Epithelial cell of esophagus (primary cell): ENCODE results near the gene CALCR.

Experiments
- DNase-seq: peaks from one replicate; pipeline ENCODE4 v3.0.0; 2010; ENCODE audit warnings: low read depth
- H3K4me3 ChIP-seq: 2 replicates; pipeline ENCODE4 v1.5.1; 2011; ENCODE audit warnings: mild to moderate bottlenecking, low read length, control low read depth
- CTCF ChIP-seq: IDR thresholded peaks from 2 replicates; pipeline ENCODE4 v1.5.1; 2011; ENCODE audit warnings: low read depth, mild to moderate bottlenecking, low read length, control low read depth, inconsistent platforms; ENCODE audit not compliant: insufficient read depth; ENCODE audit errors: missing control alignments

CALCR gene

GRCh38 chr7:93574269-93574645, 267 bp downstream of the CALCR start:
- no peak for TF ChIP-seq CTCF
- no peak for DNase-seq
- no peak overlapping the region for H3K4me3 ChIP-seq

- no peak for DNase-seq
- TF ChIP-seq CTCF: no peak
- no peak overlapping the region for H3K4me3 ChIP-seq
Measured at GRCh38 chr7:93569189-93569588, 5.3 kb downstream of the CALCR start.

- no peak overlapping the region for H3K4me3 ChIP-seq
- no peak for TF ChIP-seq CTCF
- DNase-seq: peak; percentile 49
Measured at GRCh38 chr7:93566876-93567275, 7.6 kb downstream of the CALCR start.

- no peak overlapping the region for H3K4me3 ChIP-seq
- TF ChIP-seq CTCF: no peak
- DNase-seq: no peak
Measured at GRCh38 chr7:93563584-93563983, 10.9 kb downstream of the CALCR start.

- no peak for DNase-seq
- no peak overlapping the region for H3K4me3 ChIP-seq
- no peak for TF ChIP-seq CTCF
Measured at GRCh38 chr7:93562936-93563335, 11.6 kb downstream of the CALCR start.

GRCh38 chr7:93562106-93562505, 12.4 kb downstream of the CALCR start:
- peak; percentile 65 for DNase-seq
- H3K4me3 ChIP-seq: no peak overlapping the region
- TF ChIP-seq CTCF: no peak

GRCh38 chr7:93559639-93560491, 14.7 kb downstream of the CALCR start:
- no peak overlapping the region for H3K4me3 ChIP-seq
- no peak for TF ChIP-seq CTCF
- no peak for DNase-seq
